DND-41 (cell line): ENCODE results near the gene MED29.

Experiments used
- ATAC-seq: fragments of 200-7000 bp; cut with Tn5 transposase; 3 replicates; pipeline ENCODE4 v1.9.1; 2021; ENCODE audit warnings: low read depth; ENCODE audit not compliant: insufficient read depth
- DNase-seq: peaks from one replicate; pipeline ENCODE4 v3.0.0-alpha.2; 2020
- H2AFZ ChIP-seq: 2 replicates; pipeline ENCODE4 v1.6.0; 2012; ENCODE audit warnings: low read depth, low read length
- H3K27ac ChIP-seq: 2 replicates; pipeline ENCODE4 v1.5.1; 2012; ENCODE audit warnings: low read length, inconsistent platforms
- H3K27me3 ChIP-seq: fragments of 200-600 bp; sonication (generic); 2 replicates; pipeline ENCODE4 v1.6.0; 2012; ENCODE audit warnings: low read length, mild to moderate bottlenecking, inconsistent platforms; ENCODE audit not compliant: insufficient read depth, poor library complexity
- H3K36me3 ChIP-seq: 2 replicates; pipeline ENCODE4 v1.5.1; 2012; ENCODE audit warnings: low read length, inconsistent platforms; ENCODE audit not compliant: insufficient read depth
- H3K4me1 ChIP-seq: 2 replicates; pipeline ENCODE4 v1.5.1; 2012; ENCODE audit warnings: mild to moderate bottlenecking, low read length; ENCODE audit not compliant: insufficient read depth
- H3K4me2 ChIP-seq: 2 replicates; pipeline ENCODE4 v1.6.0; 2012; ENCODE audit warnings: mild to moderate bottlenecking, moderate library complexity, low read length, inconsistent platforms; ENCODE audit not compliant: insufficient read depth
- H3K4me3 ChIP-seq, 2 experiments: fragments of 200-600 bp in 1 of 2; shearing (Covaris generic) in 1 of 2; 2 replicates each; pipeline ENCODE4 v1.5.1; 2012 to 2016; ENCODE audit warnings: inconsistent platforms in 2 of 2, low read length in 2 of 2, mild to moderate bottlenecking in 2 of 2, low read depth in 1 of 2, moderate library complexity in 1 of 2
- H3K79me2 ChIP-seq: 2 replicates; pipeline ENCODE4 v1.6.0; 2012; ENCODE audit warnings: low read length, inconsistent platforms; ENCODE audit not compliant: insufficient read depth
- H3K9ac ChIP-seq: 2 replicates; pipeline ENCODE4 v1.6.0; 2012; ENCODE audit warnings: low read depth, mild to moderate bottlenecking, inconsistent platforms, low read length, moderate library complexity
- H3K9me3 ChIP-seq: 2 replicates; pipeline ENCODE4 v1.5.1; 2012; ENCODE audit warnings: low read length, moderate library complexity, mild to moderate bottlenecking, inconsistent platforms; ENCODE audit not compliant: insufficient read depth, severe bottlenecking
- H4K20me1 ChIP-seq: 2 replicates; pipeline ENCODE4 v1.6.0; 2012; ENCODE audit warnings: low read length; ENCODE audit not compliant: insufficient read depth
- CTCF ChIP-seq: IDR thresholded peaks from 2 replicates; pipeline ENCODE4 v1.5.1; 2012; ENCODE audit warnings: borderline replicate concordance, low read length, moderate library complexity, mild to moderate bottlenecking; ENCODE audit not compliant: poor library complexity, severe bottlenecking; ENCODE audit errors: extremely low read depth
- EZH2 ChIP-seq: IDR thresholded peaks from 3 replicates; pipeline ENCODE4 v1.6.1; 2012; ENCODE audit warnings: borderline replicate concordance, low read depth, mild to moderate bottlenecking, moderate library complexity, low read length, inconsistent platforms; ENCODE audit not compliant: severe bottlenecking

MED29 gene

DNA sequence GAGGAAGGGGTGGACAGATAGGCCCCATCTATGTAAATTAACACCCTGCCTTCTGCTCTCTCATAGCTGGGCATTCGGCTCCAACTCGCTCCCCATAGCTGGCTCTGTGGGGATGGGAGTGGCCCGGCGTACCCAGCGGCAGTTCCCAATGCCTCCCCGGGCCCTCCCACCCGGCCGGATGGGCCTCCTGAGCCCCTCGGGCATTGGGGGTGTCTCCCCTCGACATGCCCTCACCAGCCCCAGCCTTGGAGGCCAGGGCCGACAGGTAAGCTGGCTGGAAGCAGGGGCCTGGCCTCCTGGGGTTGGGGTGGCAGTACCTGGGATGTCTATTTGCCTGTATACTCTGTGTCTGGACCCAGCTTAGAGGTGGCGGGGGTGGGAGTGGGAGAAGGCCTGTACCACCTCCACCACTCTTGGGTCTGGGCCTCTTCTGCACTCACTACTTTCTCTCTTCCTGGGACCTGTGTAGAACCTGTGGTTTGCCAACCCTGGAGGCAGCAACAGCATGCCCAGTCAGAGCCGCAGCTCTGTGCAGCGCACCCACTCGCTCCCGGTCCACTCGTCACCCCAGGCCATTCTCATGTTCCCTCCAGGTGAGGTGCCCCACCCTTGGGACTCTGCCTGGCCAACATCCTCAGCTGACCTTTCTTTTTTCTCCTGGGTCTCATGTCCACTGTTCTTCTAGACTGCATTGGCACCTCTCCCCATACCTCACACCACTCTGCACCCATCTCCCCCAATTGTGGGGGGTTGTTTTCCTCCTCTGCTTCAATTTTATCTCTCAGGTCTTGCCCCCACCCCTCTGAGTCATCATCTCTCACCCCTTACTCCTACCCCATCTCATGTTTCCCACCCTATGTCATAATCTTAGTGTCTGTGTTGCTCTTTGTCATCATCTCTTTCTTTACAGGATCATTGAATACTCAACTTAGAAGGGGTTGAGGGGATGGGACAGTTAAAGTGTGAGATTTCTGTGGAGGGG is 10.4 kb upstream of the MED29 start:
- Histone ChIP-seq H3K79me2 (no peaks in the 10 kb centered on the region), H3K4me1 (no peaks in the 10 kb centered on the region), H3K27me3 (no peaks in the 10 kb centered on the region), H3K4me2 (no peak overlapping the region), H2AFZ (no peak overlapping the region), H3K36me3 (peaks cover 97% of the 10 kb centered on the region), H3K27ac (no peak overlapping the region), H3K9ac (no peak overlapping the region), H3K9me3 (no peaks in the 10 kb centered on the region), H3K4me3 (no peak overlapping the region), H4K20me1 (peaks cover 5% of the 10 kb centered on the region; the same call in 1 of the 2 replicates)
- ATAC-seq (no peak), DNase-seq (no peak)
- TF ChIP-seq EZH2 (no peak), CTCF (no peak)

DNA sequence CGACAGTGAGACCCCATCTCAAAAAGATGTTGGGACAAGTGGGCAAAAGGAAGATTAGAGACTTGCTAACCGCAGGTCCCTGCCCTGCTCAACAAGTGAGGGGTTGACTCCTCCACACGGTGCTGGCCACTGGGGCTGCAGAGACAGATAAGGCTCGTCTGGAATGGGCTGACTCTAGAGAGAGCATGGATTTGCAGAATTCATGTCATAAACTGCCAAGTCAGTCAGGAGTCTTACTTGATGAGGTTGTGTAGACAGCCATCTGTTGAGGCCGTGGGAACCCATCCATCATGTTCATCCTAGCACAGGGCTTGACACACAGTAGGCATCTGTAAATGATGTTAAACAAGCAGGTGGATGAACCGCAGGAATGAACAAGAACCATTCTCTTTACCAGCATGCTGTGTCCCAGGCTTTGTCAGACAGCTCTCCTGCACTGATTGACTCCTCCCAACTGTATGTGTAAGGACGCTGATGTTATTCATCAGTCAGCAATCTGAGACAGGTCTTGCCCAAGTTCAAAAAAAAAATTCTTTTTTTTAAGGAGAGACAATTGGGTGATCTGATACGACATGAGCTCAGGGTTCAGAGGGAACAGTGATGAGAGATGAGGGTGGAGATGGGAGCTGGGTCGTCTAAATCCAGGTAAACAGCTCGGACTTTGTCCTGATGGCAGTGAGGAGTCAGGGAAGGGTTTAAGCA is 9.1 kb upstream of the MED29 start:
- ATAC-seq, result no peak
- no peak overlapping the region for H3K27ac ChIP-seq

DNA sequence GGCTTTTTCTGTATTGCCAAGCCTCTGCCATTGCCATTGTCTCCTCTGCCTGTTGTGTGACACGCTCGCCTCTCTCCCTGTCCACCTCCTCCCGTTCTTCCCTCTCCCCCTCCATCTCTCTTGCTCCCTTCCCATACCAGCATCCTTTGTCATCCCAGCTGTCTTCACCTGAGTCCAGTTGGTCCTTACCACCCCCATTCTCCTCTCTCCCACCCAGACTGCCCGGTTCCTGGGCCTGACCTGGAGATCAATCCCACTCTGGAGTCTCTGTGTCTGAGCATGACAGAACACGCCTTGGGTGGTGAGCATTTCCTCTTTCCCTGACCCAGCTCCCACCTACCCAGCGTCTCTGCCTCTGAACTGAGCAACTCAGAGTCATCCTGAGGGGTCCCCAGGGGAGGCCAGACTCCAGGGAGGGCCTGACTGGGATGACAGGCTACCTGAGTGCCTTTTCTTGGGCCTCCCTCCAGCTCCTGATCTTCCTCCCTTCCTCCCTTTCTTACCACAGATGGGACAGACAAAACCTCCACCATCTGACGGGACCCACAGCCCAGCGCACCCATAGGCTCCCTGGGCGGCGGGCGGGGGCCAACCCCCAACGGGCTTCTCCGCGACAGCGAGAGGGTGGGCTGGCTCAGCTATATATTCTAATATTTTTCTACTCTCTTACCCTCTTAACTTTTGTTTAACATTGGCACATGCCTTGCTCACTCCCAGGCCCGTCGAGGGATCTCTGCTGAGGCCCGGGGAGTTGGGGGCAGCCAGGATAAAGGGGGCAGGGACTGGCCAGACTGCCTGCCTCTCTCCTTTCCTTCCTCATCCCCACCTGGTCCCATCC is 8.0 kb upstream of the MED29 start:
- ATAC-seq (no peak), DNase-seq (no peak)
- Histone ChIP-seq H3K9ac (no peak overlapping the region), H3K4me2 (no peak overlapping the region), H3K27me3 (no peaks in the 10 kb centered on the region), H4K20me1 (peaks cover 14% of the 10 kb centered on the region), H3K9me3 (no peaks in the 10 kb centered on the region), H2AFZ (no peak overlapping the region), H3K36me3 (peaks cover 96% of the 10 kb centered on the region), H3K79me2 (no peaks in the 10 kb centered on the region), H3K27ac (no peak overlapping the region), H3K4me3 (no peak overlapping the region), H3K4me1 (peaks cover 2% of the 10 kb centered on the region; the same call in 1 of the 2 replicates)
- TF ChIP-seq EZH2, result no peak

More for the DNA sequence above, 9.1 kb upstream of the MED29 start:
- Histone ChIP-seq H3K4me2 (no peak overlapping the region), H3K36me3 (peaks cover 97% of the 10 kb centered on the region), H2AFZ (no peak overlapping the region), H3K79me2 (no peaks in the 10 kb centered on the region), H4K20me1 (peaks cover 12% of the 10 kb centered on the region), H3K9ac (no peak overlapping the region), H3K4me3 (no peak overlapping the region), H3K9me3 (no peaks in the 10 kb centered on the region), H3K27me3 (no peaks in the 10 kb centered on the region), H3K4me1 (no peaks in the 10 kb centered on the region)
- no peak for DNase-seq
- TF ChIP-seq CTCF, result no peak
- no peak for TF ChIP-seq EZH2
